Measurements from ENCODE around the gene RSRC1.

RSRC1 gene

DNA sequence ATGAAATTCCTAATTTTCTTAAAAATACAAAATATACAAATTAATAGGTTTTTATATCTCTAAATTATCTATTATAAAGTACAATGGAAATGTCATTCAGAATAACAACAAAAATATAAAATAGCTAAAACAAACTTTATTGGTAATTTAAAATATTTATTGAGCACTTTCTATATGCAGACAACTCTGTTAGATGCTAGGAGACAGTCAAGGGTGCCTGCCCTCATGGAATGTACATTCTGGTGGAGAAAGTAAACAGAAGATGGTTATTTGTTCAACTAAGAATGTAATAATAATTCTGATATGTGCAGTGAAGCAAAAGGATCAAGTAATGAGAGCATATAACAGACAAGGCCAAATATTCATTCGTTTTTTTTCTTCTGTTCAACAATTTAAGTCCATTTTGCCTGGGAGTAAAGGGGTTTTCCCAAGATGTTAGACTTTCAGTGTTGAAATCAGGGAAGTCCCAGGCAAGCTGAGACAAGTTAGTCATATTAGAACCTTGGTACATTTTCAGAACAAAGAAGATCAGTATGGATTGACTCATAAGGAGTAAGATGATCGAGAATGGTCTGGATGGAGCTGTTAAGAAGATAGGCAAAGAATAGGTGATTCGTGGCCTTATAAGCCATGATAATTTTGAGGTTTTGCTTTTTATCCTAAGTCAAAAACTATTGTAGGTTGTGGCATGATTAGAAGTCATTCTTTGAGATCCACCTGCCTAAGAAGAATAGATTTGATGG, 310.9 kb downstream of the RSRC1 start:
- no peaks in the 10 kb centered on the region for H3K36me3 ChIP-seq (ENCODE audit: control insufficient read depth, low read length)
- H3K27ac ChIP-seq (ENCODE audit: low read depth, low read length) = no peak overlapping the region
- H3K4me2 ChIP-seq (ENCODE audit: low read length) = no peak overlapping the region
- H3K27me3 ChIP-seq (ENCODE audit: control insufficient read depth, low read length) = no peaks in the 10 kb centered on the region
- H3K79me2 ChIP-seq (ENCODE audit: control insufficient read depth, low read length) = no peaks in the 10 kb centered on the region
- H3K4me3 ChIP-seq (ENCODE audit: low read length) = no peak overlapping the region
- no peak for TF ChIP-seq EZH2phosphoT487 (IDR thresholded peaks at IDR 0.05; ENCODE audit: borderline replicate concordance, low read length)
- TF ChIP-seq, protein P1, sequence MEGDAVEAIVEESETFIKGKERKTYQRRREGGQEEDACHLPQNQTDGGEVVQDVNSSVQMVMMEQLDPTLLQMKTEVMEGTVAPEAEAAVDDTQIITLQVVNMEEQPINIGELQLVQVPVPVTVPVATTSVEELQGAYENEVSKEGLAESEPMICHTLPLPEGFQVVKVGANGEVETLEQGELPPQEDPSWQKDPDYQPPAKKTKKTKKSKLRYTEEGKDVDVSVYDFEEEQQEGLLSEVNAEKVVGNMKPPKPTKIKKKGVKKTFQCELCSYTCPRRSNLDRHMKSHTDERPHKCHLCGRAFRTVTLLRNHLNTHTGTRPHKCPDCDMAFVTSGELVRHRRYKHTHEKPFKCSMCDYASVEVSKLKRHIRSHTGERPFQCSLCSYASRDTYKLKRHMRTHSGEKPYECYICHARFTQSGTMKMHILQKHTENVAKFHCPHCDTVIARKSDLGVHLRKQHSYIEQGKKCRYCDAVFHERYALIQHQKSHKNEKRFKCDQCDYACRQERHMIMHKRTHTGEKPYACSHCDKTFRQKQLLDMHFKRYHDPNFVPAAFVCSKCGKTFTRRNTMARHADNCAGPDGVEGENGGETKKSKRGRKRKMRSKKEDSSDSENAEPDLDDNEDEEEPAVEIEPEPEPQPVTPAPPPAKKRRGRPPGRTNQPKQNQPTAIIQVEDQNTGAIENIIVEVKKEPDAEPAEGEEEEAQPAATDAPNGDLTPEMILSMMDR (IDR thresholded peaks at IDR 0.05; ENCODE audit: low read depth, low read length, poor library complexity, severe bottlenecking) = no peak
- peaks cover 25% of the 10 kb centered on the region for H3K4me1 ChIP-seq (ENCODE audit: control insufficient read depth, low read length)
- H3F3A ChIP-seq (ENCODE audit: control insufficient read depth, insufficient read depth) = no peaks in the 10 kb centered on the region
- no peaks in the 10 kb centered on the region for H3K9me2 ChIP-seq (replicated peaks; ENCODE audit: control insufficient read depth, low read length)
- no peaks in the 10 kb centered on the region for H4K20me1 ChIP-seq (ENCODE audit: control insufficient read depth, insufficient read depth, low read depth, low read length)
- H3K9me3 ChIP-seq (ENCODE audit: control insufficient read depth, insufficient read depth, low read length) = no peaks in the 10 kb centered on the region

DNA sequence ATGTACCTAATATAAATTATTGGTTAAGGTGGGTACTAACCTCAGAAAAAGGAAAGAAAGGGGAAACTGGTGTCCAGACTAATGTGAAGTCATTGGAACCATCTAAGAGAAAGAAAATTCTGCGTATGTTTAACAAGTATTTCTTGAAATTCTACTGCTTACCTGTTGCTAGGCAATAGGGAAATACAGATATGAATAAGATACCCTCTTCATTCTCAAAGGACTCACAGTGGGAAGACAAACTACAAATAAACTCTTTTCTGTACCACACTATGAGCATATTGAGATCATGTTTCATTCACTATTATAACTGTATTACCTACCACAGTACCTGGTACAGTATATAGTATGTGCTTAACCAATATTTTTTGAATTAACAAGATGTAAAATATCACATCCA, 320.6 kb downstream of the RSRC1 start:
- Histone ChIP-seq H3K4me3 (ENCODE audit: low read length) (no peak overlapping the region), H3F3A (ENCODE audit: control insufficient read depth, insufficient read depth) (no peaks in the 10 kb centered on the region), H3K79me2 (ENCODE audit: control insufficient read depth, low read length) (no peaks in the 10 kb centered on the region), H3K27me3 (ENCODE audit: control insufficient read depth, low read length) (no peaks in the 10 kb centered on the region), H3K36me3 (ENCODE audit: control insufficient read depth, low read length) (no peaks in the 10 kb centered on the region), H3K9me3 (ENCODE audit: control insufficient read depth, insufficient read depth, low read length) (no peaks in the 10 kb centered on the region), H3K9me2 (replicated peaks; ENCODE audit: control insufficient read depth, low read length) (no peaks in the 10 kb centered on the region), H3K4me2 (ENCODE audit: low read length) (no peak overlapping the region), H4K20me1 (ENCODE audit: control insufficient read depth, insufficient read depth, low read depth, low read length) (no peaks in the 10 kb centered on the region), H3K27ac (ENCODE audit: low read depth, low read length) (no peak overlapping the region), H3K4me1 (ENCODE audit: control insufficient read depth, low read length) (peaks cover 17% of the 10 kb centered on the region; the same call in 1 of the 2 replicates)
- TF ChIP-seq EZH2phosphoT487 (IDR thresholded peaks at IDR 0.05; ENCODE audit: borderline replicate concordance, low read length) = no peak
- TF ChIP-seq, protein P1 (IDR thresholded peaks at IDR 0.05; ENCODE audit: low read depth, low read length, poor library complexity, severe bottlenecking) = no peak

DNA sequence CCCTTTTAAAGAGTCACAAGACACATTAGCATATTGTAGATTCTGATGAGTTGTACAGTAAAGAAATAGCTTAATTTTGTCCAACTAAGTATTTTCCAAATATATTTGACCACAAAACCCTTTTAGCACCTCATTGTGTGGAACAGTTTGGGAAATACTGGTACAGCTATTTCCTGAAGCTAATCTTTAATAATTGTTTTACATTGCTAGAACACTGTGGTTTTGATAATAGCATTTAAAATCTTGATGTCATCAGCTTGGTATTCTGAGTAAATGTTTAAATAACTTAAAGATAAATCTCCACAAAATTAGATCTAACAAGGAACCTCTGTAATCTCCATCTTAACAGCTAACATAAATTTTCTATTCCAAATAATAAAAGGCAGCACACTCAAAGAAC, 321.1 kb downstream of the RSRC1 start:
- Histone ChIP-seq H3K4me1 (ENCODE audit: control insufficient read depth, low read length) (peaks cover 17% of the 10 kb centered on the region; the same call in 1 of the 2 replicates), H3K4me2 (ENCODE audit: low read length) (no peak overlapping the region), H3K27ac (ENCODE audit: low read depth, low read length) (no peak overlapping the region), H3K4me3 (ENCODE audit: low read length) (no peak overlapping the region), H3K79me2 (ENCODE audit: control insufficient read depth, low read length) (no peaks in the 10 kb centered on the region), H3F3A (ENCODE audit: control insufficient read depth, insufficient read depth) (no peaks in the 10 kb centered on the region), H3K36me3 (ENCODE audit: control insufficient read depth, low read length) (no peaks in the 10 kb centered on the region), H3K27me3 (ENCODE audit: control insufficient read depth, low read length) (no peaks in the 10 kb centered on the region), H3K9me2 (replicated peaks; ENCODE audit: control insufficient read depth, low read length) (no peaks in the 10 kb centered on the region), H3K9me3 (ENCODE audit: control insufficient read depth, insufficient read depth, low read length) (no peaks in the 10 kb centered on the region), H4K20me1 (ENCODE audit: control insufficient read depth, insufficient read depth, low read depth, low read length) (no peaks in the 10 kb centered on the region)
- TF ChIP-seq, protein P1 (IDR thresholded peaks at IDR 0.05; ENCODE audit: low read depth, low read length, poor library complexity, severe bottlenecking) = no peak

Data from DOHH2 (cell line).